Fibroblast of pulmonary artery (primary cell): ENCODE measurements around the gene GPR63.

ENCODE experiments used
- DNase-seq: peaks from one replicate; pipeline ENCODE4 v3.0.0-alpha.2; 2010; ENCODE audit warnings: low read depth
- H3K4me3 ChIP-seq: replicated peaks from 2 replicates; pipeline ENCODE4 v1.5.1; 2011; ENCODE audit warnings: low read depth, mild to moderate bottlenecking, control low read depth, low read length, moderate library complexity
- TF ChIP-seq, protein P1 (sequence below): IDR thresholded peaks from 2 replicates; pipeline ENCODE4 v1.5.1; 2011; ENCODE audit warnings: mild to moderate bottlenecking, control low read depth, low read length, inconsistent platforms; ENCODE audit errors: missing control alignments

The GPR63 gene

DNA sequence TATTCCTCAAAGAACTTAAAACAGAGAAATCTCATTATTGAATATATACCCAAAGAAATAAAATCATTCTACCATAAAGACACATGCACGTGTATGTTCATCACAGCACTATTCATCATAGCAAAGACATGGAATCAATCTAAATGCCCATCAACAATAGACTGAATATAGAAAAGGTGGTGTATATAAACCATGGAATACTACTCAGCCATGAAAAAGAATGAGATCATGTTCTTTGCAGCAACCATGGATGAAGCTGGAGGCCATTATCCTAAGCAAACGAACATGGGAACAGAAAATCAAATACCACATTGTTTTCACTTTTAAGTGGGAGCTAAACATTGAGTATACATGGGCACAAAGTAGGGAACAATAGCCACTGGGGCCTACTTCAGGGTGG lies 12.3 kb upstream of the GPR63 start:
- TF ChIP-seq, protein P1, sequence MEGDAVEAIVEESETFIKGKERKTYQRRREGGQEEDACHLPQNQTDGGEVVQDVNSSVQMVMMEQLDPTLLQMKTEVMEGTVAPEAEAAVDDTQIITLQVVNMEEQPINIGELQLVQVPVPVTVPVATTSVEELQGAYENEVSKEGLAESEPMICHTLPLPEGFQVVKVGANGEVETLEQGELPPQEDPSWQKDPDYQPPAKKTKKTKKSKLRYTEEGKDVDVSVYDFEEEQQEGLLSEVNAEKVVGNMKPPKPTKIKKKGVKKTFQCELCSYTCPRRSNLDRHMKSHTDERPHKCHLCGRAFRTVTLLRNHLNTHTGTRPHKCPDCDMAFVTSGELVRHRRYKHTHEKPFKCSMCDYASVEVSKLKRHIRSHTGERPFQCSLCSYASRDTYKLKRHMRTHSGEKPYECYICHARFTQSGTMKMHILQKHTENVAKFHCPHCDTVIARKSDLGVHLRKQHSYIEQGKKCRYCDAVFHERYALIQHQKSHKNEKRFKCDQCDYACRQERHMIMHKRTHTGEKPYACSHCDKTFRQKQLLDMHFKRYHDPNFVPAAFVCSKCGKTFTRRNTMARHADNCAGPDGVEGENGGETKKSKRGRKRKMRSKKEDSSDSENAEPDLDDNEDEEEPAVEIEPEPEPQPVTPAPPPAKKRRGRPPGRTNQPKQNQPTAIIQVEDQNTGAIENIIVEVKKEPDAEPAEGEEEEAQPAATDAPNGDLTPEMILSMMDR = no peak
- no peak overlapping the region for H3K4me3 ChIP-seq
- no peak for DNase-seq

DNA sequence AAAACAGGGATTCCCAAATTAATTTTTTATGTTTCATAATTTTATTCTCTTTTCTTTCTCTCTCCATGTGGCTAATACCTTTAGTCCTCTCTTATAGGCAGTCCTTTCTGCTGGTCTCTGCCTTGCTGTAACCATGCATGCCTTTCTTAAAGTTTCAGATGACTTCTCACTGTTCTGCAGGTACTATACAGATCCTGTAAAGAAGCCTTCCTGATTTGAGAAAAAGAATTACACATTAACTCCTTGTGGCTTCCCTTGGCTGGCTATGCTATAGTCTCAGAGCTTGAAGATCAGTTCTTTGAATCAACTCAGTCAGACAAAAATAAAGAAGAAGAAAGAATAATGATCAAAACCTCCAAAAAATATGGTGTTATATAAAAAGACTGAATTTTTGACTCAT lies 7.3 kb upstream of the GPR63 start:
- H3K4me3 ChIP-seq = no peak overlapping the region
- DNase-seq = no peak
- TF ChIP-seq, protein P1 = no peak

DNA sequence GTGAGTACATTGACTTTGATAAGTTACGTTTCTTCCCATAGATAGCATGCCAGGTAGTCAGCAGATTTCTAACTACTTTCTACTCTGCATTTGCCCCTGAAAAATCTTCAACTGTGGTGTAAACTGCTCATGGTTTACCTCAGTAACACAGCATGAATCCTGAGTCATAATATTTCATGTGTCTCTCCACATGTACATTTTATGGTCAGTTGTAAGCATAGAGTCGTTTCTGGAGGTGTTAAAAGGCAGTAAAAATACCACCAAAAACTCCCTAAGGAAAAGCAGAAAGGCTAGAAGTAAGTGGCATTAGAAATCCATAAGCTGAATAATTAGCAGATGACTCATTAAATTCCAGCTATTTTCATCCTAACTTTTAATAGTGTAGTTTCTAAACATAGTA lies 4.1 kb upstream of the GPR63 start:
- TF ChIP-seq, protein P1 = no peak
- no peak overlapping the region for H3K4me3 ChIP-seq
- DNase-seq = no peak

DNA sequence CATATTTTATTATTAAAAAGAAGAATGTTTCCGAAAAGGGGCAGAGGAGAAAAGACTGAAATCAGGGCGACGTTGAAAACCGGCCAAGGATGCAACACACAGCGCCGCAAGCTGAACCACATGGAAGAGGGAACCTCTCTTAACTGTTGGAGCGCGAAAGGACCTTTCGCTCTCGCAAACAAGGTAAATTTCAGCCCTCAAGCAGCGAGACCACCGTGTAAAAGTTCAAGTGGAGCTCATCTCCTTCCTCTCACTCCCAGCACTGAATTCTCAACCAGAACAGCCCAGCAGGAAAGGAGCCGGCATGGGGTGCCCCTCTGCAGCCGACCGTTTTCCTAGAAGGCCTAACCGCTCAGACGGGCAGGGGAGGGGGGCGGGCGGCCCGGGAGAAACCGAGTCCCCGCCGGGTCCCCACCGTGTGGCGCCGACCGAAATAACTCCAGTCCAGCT lies 621 bp downstream of the GPR63 start:
- DNase-seq = peak; percentile 21
- TF ChIP-seq, protein P1 = no peak

DNA sequence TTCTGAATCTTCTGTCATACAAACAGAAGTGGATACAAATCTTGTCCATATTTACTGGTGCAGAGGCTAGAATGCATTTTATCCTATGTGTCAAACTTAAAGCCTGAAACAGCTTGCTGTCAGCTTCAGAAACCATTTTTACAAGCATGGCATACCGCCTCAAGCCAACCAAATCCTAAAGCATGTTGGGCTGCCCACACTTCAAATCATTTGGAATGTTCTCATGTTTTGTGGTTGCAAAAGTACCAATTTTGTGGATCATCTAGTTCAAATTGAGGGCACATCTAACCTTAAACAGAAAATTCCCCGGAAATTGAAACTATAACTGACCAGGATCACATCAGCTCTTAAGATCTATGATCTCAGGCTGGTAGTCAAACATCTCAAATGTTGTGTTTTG lies 3.2 kb downstream of the GPR63 start:
- no peak overlapping the region for H3K4me3 ChIP-seq
- no peak for DNase-seq
- TF ChIP-seq, protein P1 = no peak

More for the DNA sequence above, 621 bp downstream of the GPR63 start:
- peak overlapping the region; percentile 76 for H3K4me3 ChIP-seq

DNA sequence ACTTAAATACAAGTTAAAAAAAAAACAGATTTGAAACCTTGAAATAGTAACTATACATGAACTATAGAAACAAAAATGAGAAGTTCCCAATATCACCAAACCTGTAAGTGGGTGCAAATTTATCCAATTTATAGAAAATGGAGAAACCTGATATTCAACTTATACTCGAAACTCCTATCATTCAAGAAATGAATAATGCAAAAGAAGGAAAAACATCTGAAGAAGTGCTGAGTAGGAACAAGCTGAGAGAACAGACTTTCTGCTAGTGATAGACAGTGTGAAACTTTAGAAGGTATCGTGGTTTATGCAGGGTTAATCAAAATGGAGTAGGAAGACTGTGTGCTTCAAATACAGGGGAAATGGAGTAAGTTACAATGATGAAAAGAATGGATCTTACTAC lies 4.5 kb downstream of the GPR63 start:
- H3K4me3 ChIP-seq = no peak overlapping the region
- TF ChIP-seq, protein P1 = no peak
- DNase-seq = no peak

DNA sequence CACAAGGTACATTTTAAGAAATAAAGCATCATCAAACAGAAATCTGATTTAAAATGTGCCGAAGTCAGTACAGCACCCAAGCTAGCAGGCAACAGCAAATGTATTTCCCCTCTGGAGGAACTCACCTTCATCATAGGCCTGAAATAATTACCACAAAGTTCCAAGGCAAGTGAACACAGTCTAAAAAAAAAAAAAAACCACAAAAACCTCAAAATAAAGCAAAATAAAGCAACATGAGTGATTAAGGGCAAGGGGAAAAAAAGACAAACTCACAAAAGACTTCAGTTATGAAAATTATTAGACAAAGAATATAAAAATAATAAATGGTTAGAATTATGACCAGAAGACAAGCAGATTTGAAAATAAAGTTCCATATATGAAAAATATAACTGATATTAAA lies 10.4 kb downstream of the GPR63 start:
- no peak for DNase-seq
- TF ChIP-seq, protein P1 = no peak
- no peak overlapping the region for H3K4me3 ChIP-seq
